ENCODE data around the gene ENOX1.

ENOX1 gene

DNA sequence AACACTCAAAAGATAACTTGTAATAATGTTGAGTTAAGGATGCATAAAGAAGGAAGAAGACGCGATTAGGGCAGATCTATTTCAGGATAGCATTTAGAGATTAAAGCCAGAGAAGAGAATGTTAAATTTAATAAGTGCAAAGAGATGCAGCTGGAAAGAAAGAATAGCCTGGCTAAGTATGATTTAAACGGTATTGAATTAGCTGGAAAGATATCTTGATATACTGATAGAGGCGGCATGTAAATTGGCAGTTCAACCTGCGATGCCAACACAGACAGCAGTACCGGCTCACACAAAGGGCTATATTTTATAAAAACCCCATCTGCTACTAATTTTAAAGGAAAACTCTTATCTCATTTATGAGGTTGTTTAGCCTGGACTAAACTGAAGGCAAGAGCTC is 121.4 kb downstream of the ENOX1 start:
- TF ChIP-seq, protein P1, sequence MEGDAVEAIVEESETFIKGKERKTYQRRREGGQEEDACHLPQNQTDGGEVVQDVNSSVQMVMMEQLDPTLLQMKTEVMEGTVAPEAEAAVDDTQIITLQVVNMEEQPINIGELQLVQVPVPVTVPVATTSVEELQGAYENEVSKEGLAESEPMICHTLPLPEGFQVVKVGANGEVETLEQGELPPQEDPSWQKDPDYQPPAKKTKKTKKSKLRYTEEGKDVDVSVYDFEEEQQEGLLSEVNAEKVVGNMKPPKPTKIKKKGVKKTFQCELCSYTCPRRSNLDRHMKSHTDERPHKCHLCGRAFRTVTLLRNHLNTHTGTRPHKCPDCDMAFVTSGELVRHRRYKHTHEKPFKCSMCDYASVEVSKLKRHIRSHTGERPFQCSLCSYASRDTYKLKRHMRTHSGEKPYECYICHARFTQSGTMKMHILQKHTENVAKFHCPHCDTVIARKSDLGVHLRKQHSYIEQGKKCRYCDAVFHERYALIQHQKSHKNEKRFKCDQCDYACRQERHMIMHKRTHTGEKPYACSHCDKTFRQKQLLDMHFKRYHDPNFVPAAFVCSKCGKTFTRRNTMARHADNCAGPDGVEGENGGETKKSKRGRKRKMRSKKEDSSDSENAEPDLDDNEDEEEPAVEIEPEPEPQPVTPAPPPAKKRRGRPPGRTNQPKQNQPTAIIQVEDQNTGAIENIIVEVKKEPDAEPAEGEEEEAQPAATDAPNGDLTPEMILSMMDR (IDR thresholded peaks at IDR 0.05) = no peak

DNA sequence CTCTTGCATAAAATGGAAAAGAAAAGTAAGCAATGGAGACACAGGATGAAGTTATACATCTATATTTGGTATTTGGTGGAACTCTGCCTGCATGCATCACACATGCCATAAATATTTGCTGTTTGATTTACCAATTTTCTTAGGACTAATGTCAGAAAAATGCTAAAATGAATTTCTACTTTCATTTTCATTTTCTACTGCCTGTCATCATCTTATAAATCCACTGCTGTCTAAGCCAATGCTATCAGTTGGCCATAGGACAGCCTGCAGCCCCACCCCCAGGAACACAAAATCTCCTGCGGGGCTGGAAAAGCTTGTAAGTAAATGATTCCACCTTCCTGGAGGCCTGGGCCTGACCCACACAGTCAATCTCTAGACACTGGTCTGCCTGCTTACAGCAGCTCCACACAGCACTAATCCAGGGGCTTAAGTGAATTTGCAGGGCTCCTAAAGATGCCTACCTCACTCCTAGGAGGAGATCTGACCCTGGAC is 122.0 kb downstream of the ENOX1 start:
- TF ChIP-seq, protein P1 (IDR thresholded peaks at IDR 0.05) = no peak

- TF ChIP-seq, protein P1 (IDR thresholded peaks at IDR 0.05) = no peak
These were observed 123.2 kb downstream of the ENOX1 start for GRCh38 chr13:43663474-43664090.

GRCh38 chr13:43662976-43663375 is 123.8 kb downstream of the ENOX1 start:
- TF ChIP-seq, protein P1 (IDR thresholded peaks at IDR 0.05) = no peak

DNA sequence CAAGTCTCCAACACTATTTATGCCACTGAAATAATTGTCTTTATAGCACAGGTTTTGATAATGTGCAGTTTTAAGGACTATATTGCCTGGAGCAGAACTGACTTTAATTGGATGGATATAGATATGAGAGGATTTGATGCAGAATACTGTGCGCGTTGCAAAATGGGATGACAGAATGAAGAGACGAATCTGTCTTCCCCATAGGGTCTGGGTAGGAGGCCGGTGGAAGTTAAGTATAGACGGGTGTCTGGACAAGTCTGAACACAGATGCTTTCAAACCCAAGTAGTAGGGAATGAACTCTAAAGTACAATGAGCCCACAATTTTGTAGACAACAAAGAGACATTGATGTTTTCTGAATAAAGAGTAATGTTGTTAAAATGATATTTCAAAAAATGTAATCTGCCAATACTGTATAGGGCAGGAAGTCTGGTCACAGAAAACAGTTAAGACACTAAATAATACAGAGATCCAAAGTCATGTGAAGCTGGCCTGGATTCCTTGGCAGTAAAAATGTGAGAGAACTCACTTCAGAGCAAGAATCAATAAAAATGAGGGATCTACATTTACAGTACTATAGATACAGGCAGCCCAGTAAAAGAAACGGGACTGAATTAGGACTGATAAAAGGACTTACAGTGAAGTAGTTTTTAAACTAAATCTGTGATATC is 125.5 kb downstream of the ENOX1 start:
- TF ChIP-seq, protein P1 (IDR thresholded peaks at IDR 0.05) = no peak

DNA sequence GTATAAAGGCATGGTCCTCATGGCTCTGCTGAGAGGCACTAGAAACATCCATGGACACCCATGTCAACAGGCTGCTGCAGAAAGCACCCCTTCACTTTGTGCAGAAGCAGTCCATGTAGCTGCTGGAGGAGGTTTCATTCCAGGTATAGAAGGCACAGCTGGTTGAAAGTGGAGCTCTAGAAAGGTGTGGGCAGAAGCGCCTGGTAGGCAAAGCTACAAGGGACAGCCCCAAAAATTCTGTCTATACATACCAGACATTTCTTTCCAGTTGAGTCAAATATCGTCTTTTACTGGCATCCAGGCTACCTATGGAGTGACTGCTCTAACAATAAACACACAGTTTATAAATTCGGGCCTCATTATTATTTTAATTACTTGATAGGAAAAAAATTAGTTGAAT is 129.3 kb downstream of the ENOX1 start:
- TF ChIP-seq, protein P1 (IDR thresholded peaks at IDR 0.05) = no peak

GRCh38 chr13:43653980-43654379 is 132.8 kb downstream of the ENOX1 start:
- TF ChIP-seq, protein P1 (IDR thresholded peaks at IDR 0.05) = no peak

Data from LNCAP (cell line).